ENCODE measurements around the gene JAG1.

- no peak for TF ChIP-seq CTCF (IDR thresholded peaks at IDR 0.05)
- TF ChIP-seq POLR2AphosphoS5 (IDR thresholded peaks at IDR 0.05), result no peak
- no peak for TF ChIP-seq POLR2A (IDR thresholded peaks at IDR 0.05; ENCODE audit: low read depth)
These were observed 30.8 kb downstream of the JAG1 start for GRCh38 chr20:10642856-10643559.

Measured in esophagus muscularis mucosa (tissue), 3 donors.